HG03442 (cell line): ENCODE results near the gene PCDHGA8.
"Not testable (repeated sequence)": the region's sequence is repeated elsewhere in the genome, so short reads cannot be mapped to it uniquely, and the experiment has no call there.

Source experiments
- ATAC-seq: cut with Tn5 transposase; IDR thresholded peaks from one replicate; pipeline ENCODE4 v1.9.1; 2021; ENCODE audit warnings: mild to moderate bottlenecking, moderate library complexity; ENCODE audit not compliant: unreplicated experiment

PCDHGA8 gene

DNA sequence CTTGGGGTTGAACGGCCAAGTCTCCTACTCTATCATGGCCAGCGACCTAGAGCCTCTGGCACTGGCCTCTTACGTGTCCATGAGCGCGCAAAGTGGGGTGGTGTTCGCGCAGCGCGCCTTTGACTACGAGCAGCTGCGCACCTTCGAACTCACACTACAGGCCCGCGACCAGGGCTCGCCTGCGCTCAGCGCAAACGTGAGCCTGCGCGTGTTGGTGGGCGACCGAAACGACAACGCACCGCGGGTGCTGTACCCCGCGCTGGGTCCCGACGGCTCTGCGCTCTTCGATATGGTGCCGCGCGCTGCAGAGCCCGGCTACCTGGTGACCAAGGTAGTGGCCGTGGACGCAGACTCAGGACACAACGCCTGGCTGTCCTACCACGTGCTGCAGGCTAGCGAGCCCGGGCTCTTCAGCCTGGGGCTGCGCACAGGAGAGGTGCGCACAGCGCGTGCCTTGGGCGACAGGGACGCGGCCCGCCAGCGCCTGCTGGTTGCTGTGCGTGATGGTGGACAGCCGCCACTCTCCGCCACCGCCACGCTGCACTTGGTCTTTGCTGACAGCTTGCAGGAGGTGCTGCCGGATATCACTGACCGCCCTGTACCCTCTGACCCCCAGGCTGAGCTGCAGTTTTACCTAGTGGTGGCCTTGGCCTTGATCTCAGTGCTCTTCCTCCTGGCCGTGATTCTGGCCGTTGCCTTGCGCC, 7.3 kb downstream of the PCDHGA8 start:
- ATAC-seq = no peak

GRCh38 chr5:141402553-141403243, 10.3 kb downstream of the PCDHGA8 start, which contains the start of gene PCDHGA9:
TSS of gene PCDHGA9 (plus strand) at chr5:141402778. CDS start at chr5:141402953, 175 bp downstream.
- ATAC-seq = no peak

- ATAC-seq = no peak
Observed at GRCh38 chr5:141403387-141403786, 11.0 kb downstream of the PCDHGA8 start.

DNA sequence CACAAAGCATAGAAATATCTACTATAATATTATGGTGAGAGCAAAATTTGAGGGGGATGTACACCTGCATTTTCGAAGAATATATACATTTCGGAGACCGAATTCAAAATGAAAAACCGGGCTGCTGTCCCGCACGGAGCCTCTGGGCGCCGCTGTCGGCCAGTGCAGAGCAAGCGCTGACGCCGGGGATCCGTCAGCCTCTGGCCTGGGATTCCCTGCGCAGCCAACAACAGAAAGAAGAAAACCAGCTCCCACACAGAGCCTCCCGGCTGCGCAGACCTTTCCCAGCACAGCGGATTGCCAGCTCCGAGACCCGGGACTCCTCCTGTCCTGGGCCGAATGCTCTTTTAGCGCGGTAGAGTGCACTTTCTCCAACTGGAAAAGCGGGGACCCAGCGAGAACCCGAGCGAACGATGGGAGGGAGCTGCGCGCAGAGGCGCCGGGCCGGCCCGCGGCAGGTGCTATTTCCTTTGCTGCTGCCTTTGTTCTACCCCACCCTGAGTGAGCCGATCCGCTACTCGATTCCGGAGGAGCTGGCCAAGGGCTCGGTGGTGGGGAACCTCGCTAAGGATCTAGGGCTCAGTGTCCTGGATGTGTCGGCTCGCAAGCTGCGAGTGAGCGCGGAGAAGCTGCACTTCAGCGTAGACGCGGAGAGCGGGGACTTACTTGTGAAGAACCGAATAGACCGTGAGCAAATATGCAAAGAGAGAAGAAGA, 15.5 kb downstream of the PCDHGA8 start, which contains the start of gene PCDHGB6:
TSS of gene PCDHGB6 (plus strand) at position 232 of the 716 bp plus-strand sequence. CDS start at position 414, 182 bp downstream.
- ATAC-seq = peak; percentile 38

DNA sequence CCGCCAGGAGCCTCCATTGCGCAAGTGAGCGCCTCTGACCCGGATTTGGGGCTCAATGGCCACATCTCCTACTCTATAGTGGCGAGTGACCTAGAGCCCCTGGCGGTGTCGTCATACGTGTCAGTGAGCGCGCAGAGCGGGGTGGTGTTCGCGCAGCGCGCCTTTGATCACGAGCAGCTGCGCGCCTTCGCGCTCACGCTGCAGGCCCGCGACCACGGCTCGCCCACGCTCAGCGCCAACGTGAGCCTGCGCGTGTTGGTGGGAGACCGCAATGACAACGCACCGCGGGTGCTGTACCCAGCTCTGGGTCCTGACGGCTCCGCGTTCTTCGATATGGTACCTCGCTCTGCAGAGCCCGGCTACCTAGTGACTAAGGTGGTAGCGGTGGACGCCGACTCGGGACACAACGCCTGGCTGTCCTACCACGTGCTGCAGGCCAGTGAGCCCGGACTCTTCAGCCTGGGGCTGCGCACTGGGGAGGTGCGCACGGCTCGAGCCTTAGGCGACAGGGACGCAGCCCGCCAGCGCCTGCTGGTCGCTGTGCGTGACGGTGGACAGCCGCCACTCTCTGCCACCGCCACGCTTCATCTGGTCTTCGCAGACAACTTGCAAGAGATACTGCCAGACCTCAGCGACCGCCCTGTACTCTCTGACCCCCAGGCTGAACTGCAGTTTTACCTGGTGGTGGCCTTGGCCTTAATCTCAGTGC, 17.3 kb downstream of the PCDHGA8 start:
- ATAC-seq = no peak

DNA sequence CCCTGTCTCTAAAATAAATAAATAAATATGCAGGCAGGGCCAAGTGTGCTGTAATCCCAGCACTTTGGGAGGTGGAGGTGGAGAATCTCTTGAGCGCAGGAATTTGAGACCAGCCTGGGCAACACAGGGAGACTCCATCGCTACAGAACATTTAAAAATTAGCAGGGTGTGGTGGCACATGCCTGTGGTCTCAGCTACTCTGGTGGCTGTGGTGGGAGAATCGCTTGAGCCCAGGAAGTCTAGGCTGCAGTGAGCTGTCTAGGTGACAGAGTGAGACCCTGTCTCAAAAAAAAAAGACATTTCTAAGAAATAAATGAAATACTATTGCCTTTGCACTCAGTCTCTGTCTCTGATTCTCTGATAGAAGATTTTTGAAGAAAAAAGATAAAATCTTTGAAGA, 19.1 kb downstream of the PCDHGA8 start:
- no peak for ATAC-seq

GRCh38 chr5:141412854-141413539, 20.6 kb downstream of the PCDHGA8 start, which contains the start of gene PCDHGA10:
TSS of gene PCDHGA10 (plus strand) at chr5:141412987. CDS start at chr5:141413176, 189 bp downstream.
- peak; percentile 81 for ATAC-seq

DNA sequence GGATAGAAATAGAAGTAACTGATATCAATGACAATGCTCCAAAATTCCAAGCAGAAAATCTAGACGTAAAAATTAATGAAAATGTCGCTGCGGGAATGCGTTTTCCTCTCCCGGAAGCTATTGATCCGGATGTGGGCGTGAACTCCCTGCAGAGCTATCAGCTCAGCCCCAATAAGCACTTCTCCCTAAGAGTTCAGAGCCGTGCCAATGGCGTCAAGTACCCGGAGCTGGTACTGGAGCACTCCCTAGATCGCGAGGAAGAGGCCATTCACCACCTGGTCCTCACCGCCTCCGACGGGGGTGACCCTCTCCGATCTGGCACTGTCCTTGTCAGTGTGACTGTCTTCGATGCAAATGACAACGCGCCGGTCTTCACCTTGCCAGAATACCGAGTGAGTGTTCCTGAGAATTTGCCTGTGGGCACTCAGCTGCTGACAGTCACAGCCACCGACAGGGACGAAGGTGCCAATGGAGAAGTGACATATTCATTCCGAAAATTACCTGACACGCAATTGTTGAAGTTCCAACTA, 21.2 kb downstream of the PCDHGA8 start:
- no peak for ATAC-seq

DNA sequence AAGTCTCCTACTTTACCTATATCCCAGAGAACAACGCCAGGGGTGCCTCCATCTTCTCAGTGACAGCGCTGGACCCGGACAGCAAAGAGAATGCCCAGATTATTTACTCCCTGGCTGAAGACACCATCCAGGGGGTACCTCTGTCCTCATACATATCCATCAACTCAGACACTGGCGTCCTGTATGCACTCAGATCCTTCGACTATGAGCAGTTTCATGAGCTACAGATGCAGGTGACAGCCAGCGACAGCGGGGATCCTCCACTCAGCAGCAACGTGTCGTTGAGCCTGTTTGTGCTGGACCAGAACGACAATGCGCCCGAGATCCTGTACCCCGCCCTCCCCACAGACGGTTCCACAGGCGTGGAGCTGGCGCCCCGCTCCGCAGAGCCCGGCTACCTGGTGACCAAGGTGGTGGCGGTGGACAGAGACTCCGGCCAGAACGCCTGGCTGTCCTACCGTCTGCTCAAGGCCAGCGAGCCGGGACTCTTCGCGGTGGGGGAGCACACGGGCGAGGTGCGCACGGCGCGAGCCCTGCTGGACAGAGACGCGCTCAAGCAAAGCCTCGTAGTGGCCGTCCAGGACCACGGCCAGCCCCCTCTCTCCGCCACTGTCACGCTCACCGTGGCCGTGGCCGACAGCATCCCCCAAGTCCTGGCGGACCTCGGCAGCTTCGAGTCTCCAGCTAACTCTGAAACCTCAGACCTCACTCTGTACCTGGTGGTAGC, 22.3 kb downstream of the PCDHGA8 start:
- ATAC-seq = not testable (repeated sequence)

- ATAC-seq = not testable (repeated sequence)
Observed at GRCh38 chr5:141415275-141415618, 22.8 kb downstream of the PCDHGA8 start.

- ATAC-seq = peak; percentile 67
Observed at GRCh38 chr5:141417494-141418172, 25.2 kb downstream of the PCDHGA8 start, which contains the start of gene PCDHGB7. TSS of gene PCDHGB7 (plus strand) at chr5:141417677. CDS start at chr5:141417860, 183 bp downstream.

DNA sequence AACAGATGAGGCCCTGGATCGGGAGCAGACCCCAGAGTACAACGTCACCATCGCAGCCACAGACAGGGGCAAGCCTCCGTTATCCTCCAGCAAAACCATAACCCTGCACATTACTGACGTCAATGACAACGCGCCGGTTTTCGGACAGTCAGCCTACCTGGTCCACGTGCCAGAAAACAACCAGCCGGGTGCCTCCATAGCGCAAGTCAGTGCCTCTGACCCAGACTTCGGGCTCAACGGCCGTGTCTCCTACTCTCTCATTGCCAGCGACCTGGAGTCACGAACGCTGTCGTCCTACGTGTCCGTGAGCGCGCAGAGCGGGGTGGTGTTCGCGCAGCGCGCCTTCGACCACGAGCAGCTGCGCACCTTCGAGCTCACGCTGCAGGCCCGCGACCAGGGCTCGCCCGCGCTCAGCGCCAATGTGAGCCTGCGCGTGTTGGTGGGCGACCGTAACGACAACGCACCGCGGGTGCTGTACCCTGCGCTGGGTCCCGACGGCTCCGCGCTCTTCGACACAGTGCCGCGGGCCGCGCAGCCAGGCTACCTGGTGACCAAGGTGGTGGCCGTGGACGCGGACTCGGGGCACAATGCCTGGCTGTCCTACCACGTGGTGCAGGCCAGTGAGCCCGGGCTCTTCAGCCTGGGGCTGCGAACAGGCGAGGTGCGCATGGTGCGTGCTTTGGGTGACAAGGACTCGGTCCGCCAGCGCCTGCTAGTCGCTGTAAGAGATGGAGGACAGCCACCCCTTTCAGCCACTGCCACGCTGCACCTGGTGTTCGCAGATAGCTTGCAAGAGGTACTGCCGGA, 26.8 kb downstream of the PCDHGA8 start:
- no peak for ATAC-seq

DNA sequence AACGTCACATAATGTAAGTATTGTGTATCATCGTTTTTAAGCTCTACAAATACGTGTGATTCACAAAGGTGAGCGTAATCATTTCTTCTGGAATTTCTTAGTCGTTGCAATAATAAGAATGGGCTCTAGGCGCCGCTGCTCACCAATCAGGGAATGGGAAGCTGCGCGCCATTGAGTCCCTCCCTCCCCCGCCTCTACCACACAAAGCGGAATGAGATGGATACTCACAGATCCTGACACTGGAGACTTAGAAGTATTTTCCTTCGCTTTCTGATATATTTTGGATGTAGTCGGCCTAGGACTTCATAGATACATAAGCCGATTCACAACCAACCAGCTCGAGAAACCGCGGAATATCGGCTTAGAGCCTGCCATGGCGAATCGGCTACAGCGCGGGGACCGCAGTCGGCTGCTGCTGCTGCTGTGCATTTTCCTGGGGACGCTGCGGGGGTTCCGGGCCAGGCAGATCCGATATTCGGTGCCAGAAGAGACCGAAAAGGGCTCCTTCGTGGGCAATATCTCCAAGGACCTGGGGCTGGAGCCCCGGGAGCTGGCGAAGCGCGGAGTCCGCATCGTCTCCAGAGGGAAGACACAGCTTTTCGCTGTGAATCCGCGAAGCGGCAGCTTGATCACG, 28.5 kb downstream of the PCDHGA8 start, which contains the start of gene PCDHGA11:
TSS of gene PCDHGA11 (plus strand) at position 197 of the 634 bp plus-strand sequence. CDS start at position 374, 177 bp downstream.
- ATAC-seq = peak; percentile 59

DNA sequence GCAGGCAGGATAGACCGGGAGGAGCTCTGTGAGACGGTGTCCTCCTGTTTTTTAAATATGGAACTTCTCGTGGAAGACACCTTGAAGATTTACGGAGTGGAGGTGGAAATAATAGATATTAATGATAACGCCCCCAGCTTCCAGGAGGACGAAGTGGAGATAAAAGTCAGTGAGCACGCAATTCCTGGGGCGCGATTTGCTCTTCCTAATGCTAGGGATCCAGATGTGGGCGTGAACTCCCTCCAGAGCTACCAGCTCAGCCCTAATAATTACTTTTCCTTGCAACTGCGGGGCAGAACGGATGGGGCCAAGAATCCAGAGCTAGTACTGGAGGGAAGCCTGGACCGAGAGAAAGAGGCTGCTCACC, 29.0 kb downstream of the PCDHGA8 start:
- ATAC-seq = no peak

DNA sequence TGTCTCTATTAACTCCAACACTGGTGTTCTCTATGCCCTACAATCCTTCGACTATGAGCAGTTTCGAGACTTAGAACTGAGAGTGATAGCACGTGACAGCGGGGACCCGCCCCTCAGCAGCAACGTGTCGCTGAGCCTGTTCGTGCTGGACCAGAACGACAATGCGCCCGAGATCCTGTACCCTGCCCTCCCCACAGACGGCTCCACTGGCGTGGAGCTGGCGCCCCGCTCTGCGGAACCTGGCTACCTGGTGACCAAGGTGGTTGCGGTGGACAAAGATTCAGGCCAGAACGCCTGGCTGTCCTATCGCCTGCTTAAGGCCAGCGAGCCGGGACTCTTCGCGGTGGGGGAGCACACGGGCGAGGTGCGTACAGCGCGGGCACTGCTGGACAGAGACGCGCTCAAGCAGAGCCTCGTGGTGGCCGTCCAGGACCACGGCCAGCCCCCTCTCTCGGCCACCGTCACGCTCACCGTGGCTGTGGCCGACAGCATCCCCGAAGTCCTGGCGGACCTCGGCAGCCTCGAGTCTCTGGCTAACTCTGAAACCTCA, 30.4 kb downstream of the PCDHGA8 start:
- ATAC-seq = no peak

DNA sequence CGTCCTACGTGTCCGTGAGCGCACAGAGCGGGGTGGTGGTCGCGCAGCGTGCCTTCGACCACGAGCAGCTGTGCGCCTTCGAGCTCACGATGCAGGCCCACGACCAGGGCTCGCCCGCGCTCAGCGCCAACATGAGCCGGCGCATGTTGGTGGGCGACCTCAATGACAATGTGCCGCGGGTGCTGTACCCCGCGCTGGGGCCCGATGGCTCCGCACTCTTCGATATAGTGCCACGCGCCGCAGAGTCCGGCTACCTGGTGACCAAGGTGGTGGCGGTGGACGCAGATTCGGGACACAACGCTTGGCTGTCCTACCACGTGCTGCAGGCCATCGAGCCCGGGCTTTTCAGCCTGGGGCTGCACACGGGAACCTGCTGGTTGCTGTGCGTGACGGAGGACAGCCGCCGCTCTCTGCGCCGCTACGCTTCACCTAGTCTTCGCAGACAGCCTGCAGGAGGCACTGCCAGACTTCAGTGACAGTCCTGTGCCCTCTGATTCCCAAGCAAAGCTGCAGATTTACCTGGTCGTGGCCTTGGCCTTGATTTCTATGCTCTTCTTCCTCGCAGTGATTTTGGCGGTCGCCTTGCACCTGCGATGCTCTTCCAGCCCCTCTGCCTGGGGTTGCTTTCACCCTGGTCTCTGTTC, 35.5 kb downstream of the PCDHGA8 start:
- no peak for ATAC-seq
